HL-60/S4 treated with retinoic acid at 250 ng/mL for 4 days and 3 days (cell line): ENCODE measurements around the gene ODAD2.

Experiments used
- in situ Hi-C: fragments of 300-500 bp; cut with MboI; formaldehyde crosslinking; loops from 2 replicates; pipeline ENCODE4 v1.7.0; 2022; ENCODE audit warnings: low sequenced_read_pairs

Gene ODAD2

DNA sequence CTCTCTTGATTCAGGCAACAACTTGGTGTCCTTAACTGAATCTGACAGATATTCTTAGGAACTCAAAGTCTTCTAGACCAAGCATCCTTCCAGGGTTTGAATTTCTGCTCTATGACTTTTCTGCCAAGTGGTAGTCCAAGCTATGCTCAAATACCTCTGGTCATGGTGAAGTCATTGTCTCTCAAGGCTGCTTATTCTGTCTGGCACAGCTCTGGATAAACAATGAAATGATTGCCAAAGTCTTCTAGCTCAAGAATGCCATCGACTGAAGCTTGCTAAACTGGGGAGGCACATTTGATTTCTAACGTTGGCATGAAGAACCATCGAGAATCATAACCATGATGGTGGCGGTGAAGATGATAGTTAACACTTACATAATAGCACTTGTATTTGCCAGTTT lies 137.1 kb downstream of the ODAD2 start:
- in situ Hi-C loops = no loop called here

DNA sequence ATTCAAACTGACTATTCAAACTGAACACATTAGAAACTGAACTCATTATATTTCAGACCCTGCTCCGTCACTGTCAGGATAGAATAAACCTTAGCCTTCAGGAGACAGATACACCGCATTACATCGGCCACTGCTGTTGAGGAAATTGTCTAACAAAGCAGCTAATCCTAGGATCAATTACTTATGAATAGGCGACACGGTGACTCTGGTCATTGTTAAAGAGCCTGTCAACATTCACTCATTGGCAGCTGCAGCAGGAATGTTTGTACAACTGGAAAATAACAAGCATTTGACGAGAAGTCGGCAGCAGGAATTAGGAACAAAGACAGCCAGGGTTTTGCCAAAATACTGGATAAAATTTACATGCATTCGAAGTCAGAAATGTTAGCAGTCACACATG lies 141.3 kb downstream of the ODAD2 start:
- in situ Hi-C loops = no loop called here

- in situ Hi-C loops = no loop called here
These were observed 154.7 kb downstream of the ODAD2 start for GRCh38 chr10:27844223-27844622.

DNA sequence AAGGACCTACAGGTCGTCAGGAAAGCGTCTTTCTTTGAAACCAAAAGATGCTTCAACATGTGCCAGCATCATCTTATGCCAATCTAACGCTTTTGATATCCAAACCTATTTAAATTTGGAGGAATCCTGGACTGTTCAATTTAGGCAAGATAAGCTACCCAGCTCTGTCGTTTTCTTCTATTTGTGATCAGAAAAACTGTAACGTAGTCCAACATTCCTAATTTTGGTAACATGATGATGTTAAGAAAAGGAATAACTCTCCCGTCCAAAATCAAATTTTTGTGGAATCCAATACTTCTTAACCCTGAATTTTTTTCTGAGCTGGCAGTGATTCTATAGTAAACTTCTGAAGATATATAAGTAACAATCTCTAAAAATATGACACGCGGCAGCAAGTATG lies 160.0 kb downstream of the ODAD2 start:
- in situ Hi-C loops = no loop called here

- in situ Hi-C loops = no loop called here
These were observed 160.5 kb downstream of the ODAD2 start for GRCh38 chr10:27838361-27838760.

- in situ Hi-C loops = no loop called here
These were observed 164.4 kb downstream of the ODAD2 start for GRCh38 chr10:27834476-27834875.

- in situ Hi-C loops = no loop called here
These were observed 165.1 kb downstream of the ODAD2 start for GRCh38 chr10:27833792-27834191.

DNA sequence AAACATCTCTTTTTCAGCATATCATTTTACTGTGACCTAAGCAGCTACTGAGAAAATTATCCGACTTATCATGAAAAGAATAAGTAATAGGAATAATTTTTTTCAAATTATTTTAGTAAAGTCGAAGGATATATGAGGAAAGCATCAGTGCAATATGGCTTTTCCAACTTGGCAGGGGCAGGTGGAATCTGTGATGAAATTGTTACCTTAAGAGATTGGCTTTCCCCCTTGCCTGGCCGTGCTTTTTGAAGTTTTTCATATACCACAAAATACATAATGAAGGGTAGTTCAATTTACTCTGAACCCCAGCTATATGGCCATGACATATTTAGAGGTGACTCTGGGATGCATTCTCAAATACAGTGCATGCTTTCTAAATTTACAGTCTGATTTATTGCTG lies 166.1 kb downstream of the ODAD2 start:
- in situ Hi-C loops = no loop called here

DNA sequence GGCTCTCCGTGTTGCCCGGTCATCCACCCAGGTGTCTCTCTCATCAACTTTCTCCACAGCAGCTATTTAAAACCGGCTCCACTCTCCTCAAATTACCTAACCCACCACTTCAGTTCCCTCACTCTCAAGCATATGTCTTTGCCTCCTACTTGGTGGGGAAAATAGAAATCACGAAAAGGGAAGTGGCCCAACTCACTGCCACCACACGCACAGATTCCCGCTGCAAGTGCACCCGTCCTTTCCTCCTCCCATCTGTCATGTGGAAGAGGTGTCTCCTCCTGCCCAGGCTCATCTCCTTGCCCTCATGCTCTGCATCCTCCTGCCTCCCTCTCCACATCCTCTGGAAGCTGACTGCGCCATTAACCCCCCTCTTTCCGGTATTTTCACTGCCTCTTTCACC lies 172.5 kb downstream of the ODAD2 start:
- in situ Hi-C loops = no loop called here

- in situ Hi-C loops = no loop called here
These were observed 176.6 kb downstream of the ODAD2 start for GRCh38 chr10:27822301-27822700.

GRCh38 chr10:27820637-27821036 lies 178.2 kb downstream of the ODAD2 start:
- in situ Hi-C loops = no loop called here

DNA sequence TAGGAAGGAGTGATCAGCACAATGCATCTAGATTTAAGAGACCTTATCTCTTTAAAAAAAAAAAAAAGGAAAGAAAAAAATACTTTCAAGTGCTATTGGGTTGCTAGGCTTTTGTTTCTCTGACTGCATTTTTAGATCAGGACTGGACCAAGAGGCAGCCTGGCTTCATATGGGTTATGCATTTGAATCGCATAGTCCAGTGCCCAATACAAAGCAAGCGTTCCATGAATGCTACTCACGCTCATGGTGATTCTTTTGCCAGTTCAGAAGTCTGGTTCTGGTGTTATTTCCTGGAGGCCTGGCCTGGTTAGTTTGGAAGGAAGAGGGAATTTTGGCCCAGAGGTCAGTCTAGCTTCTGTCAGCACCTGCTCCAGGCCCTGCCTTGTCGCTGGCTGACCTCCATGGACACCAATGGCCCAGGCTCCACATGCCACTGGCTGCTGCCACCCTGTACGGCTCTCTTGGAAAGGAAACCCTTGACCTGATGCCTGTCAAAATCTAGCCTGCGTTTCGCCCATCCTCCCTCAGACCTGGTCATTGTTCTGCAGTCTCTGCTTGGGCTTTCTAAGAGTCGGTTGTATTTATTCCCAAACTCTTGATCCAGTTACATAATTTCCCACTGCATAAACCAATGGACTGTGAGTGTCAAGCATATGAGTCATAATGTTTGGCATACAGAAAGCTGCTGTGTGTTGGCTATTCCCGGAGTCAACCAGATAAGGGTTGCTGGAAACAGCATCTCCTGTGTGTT lies 178.9 kb downstream of the ODAD2 start:
- in situ Hi-C loops = no loop called here

GRCh38 chr10:27816320-27816719 lies 182.6 kb downstream of the ODAD2 start:
- in situ Hi-C loops = no loop called here

- in situ Hi-C loops = no loop called here
These were observed 183.0 kb downstream of the ODAD2 start for GRCh38 chr10:27815846-27816245.

GRCh38 chr10:27815261-27815660 lies 183.6 kb downstream of the ODAD2 start:
- in situ Hi-C loops = no loop called here

DNA sequence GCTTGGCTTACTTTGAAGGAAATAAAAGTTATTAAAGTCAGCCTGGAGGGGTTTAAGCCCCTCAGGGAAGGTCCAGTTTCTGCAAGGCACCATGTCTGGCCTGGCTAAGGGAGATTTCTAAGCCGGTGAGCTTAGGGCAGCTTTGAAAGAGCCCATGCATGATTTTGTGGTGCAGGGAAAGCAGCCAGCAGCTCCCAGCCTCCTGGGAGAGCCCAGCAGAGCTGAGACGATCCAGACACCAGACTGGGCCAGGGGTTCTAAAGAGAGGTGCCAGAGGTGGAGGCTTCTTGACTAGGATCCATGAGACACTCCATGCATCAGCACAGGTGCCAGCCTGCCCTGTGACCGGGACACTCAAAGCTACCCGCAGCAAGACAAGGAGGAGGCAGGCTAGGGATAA lies 193.7 kb downstream of the ODAD2 start:
- in situ Hi-C loops = no loop called here

DNA sequence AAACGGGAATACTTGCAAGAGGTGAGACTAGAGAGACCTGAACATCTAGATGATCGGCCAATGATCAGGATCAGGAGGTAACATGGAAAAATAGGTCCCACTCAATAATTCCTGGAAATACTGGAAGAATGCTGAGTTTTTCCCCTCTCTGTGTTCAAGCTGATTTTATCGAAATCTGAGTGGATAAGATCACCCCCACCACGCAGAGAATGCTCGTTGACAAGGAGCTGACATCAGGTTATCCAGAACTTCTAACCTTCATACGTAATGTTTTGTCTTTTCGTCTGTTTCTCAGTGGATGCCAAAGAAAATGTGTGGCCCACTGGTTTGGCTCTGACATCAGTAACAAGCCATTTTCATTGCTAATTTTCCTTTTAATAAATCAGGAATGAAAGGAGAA lies 194.7 kb downstream of the ODAD2 start:
- in situ Hi-C loops = no loop called here

GRCh38 chr10:27801171-27801785 lies 197.6 kb downstream of the ODAD2 start:
- in situ Hi-C loops = no loop called here

- in situ Hi-C loops = no loop called here
These were observed 199.8 kb downstream of the ODAD2 start for GRCh38 chr10:27799046-27799445.

DNA sequence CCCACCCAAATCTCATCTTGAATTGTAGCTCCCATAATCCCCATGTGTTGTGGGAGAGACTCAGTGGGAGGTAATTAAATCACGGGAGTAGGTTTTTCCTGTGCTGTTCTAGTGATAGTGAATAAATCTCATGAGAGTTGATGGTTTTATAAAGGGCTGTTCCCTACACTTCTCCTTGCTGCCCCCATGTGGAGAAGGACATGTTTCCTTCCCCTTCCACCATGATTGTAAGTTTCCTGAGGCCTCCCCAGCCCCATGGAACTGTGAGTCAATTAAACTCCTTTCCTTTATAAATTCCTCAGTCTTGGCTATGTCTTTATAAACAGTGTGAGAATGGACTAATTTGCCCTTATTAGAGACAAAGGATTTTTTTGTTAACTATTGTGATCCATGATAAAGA lies 204.7 kb downstream of the ODAD2 start:
- in situ Hi-C loops = no loop called here

- in situ Hi-C loops = no loop called here
These were observed 206.7 kb downstream of the ODAD2 start for GRCh38 chr10:27792216-27792615.

DNA sequence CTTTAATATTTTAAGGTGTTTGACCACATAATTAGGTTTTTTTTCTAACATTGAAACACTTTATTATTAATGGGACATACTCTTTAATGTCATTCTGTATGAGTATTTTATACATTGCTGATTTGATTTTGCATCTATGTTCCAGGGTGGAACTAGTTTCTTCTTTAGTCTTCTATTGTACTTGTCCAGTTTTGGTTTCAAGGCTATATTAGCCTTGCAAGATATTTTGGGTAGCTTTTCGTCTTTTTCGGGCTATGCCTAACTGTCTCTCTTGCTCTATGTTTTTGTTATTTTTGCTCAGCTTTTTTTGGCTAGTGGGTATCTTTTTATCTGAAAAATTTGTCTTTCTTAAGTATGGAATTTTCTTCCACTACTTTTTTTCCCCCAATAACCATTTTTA lies 214.6 kb downstream of the ODAD2 start:
- in situ Hi-C loops = no loop called here

DNA sequence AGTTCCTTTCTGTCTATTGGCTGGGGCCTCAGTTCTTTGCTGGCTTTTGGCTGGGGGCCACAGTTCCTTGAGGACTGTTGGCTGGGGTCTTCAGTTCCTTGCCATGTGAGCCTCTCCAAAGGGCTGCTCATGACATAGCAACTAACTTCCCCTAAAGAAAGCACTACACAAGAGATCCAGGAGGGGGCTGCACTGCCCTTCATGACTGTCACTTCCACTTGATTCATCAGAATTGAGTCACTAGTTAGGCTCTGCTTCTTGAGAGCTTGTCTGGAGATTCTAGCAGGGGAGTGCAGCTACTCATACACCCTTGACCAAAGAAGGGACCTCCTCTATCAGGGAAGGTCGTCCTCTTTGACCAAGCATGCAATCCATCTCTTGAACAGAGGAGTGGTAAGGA lies 215.2 kb downstream of the ODAD2 start:
- in situ Hi-C loops = no loop called here
